ENCODE results near the gene MKX.

Gene MKX

DNA sequence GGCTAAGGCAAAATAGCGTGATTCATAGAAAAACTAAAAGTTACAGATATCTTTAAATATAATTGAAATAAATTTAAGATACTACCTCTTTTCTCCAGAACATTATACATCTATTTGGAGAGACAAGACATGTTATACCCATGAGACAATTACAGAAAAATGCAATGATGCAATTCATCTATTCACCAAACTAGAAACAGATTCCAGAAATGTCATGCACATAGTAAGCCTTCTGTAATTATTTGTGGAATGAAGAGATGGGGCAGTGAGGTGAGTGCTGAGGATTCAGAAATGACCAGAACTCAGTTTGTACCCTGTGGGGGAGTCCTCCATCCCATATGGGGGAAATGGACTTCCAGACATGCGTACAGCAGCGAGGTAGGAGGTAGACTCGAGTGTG lies 99.4 kb downstream of the MKX start:
- no peak for FAIRE-seq

- FAIRE-seq, result no peak
Measured at GRCh38 chr10:27644307-27644939, 101.2 kb downstream of the MKX start.

- FAIRE-seq, result no peak
Measured at GRCh38 chr10:27643301-27643700, 102.3 kb downstream of the MKX start.

GRCh38 chr10:27642023-27642589 lies 103.5 kb downstream of the MKX start:
- FAIRE-seq, result no peak

DNA sequence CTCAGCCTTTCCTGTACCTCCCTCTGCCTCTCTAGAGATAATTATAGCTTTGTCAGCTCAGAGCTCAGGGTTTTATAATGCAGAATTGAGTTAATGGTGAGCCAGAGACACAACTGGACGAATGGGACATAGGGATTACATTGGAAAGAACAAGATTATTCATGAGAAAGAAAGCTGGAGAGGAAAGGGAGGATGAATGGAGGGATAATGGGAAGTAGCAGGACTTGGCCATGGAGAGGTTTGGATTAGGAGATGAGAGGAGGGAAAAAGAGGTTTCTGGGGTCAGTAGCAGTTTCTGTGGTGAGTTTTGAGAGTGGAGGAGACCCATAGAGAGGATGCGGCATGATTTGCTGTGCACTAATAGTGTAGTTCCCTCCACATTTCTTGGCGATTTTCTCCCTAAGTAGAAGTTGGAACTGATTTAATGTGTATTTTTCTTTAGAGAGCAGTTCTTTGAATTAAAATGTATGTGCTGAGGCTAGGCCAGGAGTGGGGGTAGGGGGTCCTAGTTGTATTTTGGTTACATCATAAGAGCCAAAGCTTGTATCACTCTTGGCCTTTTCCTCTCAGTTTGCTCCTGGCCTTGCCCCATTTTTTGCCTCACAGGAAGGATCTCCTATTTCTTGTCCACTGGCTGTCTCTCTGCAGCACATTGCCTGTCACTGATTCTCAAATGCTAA lies 107.4 kb downstream of the MKX start:
- FAIRE-seq, result no peak

DNA sequence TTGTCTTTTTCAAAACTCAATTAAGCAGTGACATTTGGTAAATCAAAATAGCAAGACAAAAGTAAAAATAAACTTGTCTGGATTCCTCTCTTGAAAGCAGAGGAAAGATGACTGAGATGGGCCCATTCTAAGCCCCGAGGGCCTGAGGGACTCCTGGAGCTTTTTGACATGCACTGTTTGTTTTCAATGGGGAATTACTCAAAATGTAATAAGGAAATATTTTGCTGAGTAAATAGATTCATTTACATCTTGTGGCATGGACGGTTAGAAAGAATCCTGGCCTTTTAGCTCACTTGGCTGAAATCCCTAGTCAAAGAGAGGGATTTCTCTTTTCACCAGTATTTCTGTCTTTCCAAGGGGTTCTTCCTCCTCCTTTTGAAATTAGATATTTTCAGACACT lies 108.0 kb downstream of the MKX start:
- no peak for FAIRE-seq

DNA sequence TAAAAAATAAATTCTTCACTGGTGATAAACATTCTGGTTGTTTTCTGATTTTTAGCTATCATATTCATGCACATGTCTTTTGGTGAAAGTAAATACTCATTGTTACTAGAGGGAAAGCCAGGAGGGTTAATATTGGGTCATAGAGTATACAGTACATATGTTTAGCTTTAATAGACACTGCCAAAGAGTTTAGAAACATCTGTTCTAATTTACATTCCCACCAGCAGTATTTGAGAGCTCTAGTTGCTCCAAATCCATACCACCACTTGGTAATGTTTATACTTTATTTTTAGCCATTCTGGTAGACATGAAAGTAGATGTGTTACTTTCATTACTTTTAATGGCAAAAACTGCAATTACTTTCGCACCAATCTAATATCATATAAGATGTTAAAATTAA lies 108.8 kb downstream of the MKX start:
- FAIRE-seq, result no peak

GRCh38 chr10:27635699-27636270 lies 109.8 kb downstream of the MKX start:
- no peak for FAIRE-seq

DNA sequence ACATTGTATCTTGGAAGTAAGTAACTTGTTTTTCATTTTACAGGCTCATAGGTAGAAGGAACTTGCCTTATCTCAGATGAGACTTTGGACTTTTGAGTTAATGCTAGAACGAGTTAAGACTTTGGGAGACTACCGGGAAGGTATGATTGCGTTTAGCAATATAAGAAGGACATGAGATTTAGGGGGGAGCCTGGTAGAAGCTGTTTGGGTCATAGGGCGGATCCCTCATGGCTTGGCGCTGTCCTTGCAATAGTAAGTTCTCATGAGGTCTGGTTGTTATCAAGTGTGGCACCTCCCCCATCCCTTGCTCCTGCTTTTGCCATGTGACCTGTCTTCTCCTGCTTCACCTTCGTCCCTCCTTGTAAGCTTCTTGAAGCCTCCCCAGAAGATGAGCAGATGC lies 110.3 kb downstream of the MKX start:
- FAIRE-seq, result no peak

GRCh38 chr10:27628621-27629020 lies 117.0 kb downstream of the MKX start:
- FAIRE-seq, result peak; percentile 93

- FAIRE-seq, result no peak
Measured at GRCh38 chr10:27626890-27627289, 118.7 kb downstream of the MKX start.

DNA sequence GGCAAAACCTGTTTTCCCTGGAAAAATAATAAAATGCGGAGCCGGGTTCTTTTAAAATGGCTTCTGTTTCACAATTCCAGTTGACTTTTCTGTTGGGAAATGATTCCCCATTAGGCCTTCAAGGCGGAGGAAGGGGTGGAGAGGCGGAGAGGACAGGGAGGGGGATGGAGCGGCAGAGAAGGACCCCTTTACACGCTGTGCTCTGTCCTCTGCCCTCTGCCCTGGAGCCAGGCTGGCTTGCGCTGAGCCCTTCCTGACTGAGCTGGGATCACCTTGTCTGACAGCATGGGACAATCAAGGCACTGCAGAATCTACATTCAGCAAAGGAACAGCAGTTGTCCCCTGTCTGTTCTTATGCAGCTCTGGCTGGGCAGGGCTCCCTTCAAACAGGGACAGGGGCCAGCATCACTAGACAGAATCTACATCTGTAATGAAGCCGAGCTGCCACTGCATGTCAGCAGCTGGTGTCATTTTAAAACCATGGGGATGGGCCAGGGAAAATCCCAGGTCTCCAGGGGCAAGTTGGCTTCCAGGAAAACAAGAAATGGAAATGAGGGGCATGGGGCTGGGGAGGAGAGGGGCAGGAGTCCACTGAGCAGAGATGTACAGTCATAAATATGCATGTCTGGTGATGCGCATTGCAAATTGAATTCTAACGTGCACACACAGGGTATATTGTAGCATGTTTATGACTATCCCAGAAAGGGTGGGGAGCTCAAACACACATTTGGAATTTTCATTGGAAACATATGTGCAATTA lies 120.0 kb downstream of the MKX start:
- FAIRE-seq, result no peak

GRCh38 chr10:27624941-27625340 lies 120.7 kb downstream of the MKX start:
- FAIRE-seq, result no peak

Data from endometrium (tissue), 2 donors.